WI38 (cell line): ENCODE measurements around the gene RPL38.

ENCODE experiments used
- H3K4me3 ChIP-seq: 2 replicates; pipeline ENCODE4 v1.5.1; 2011; ENCODE audit warnings: low read depth, mild to moderate bottlenecking, control low read depth, low read length
- TF ChIP-seq, protein P1 (sequence below): IDR thresholded peaks from 2 replicates; pipeline ENCODE4 v1.5.1; 2012; ENCODE audit warnings: low read depth, mild to moderate bottlenecking, control low read depth, low read length

Gene RPL38

DNA sequence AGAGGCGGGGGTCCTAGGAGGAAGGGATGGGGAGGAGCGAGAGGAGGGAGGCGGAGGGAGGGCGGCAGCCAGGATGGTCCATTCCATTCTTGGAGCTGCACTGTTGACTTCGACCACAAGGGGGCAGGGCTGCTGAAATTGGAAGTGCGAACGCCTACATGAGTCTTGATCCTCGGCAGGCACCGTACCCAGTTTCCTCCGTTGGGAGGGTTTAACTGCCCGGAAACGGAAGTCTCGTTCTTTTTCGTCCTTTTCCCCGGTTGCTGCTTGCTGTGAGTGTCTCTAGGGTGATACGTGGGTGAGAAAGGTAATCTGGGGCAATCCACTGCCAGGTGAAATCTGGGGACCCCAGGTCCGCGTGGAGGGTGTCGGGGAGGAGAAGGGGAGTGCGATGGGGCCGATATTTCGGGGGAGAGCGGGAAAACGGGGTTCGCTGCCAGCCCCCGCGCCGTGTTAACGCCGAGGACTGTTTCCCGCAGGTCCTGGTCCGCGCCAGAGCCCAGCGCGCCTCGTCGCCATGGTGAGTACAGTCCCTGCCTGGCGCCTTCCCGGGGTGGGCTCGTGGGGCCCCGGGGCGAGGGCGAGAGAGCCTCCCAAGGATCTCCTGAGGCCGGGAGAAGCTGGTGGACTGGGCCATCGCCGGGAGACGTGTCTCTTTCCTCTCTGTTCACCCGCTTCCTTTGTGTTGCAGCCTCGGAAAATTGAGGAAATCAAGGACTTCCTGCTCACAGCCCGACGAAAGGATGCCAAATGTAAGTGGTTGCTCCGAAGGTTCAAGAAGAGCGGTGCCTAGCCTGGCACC, at the start of gene RPL38:
Gene RPL38, plus strand, starts transcription at position 240 of the 802 bp plus-strand sequence. Its CDS starts 278 bp downstream, at position 518.
- H3K4me3 ChIP-seq, result peak within 1 kb of the TSS; percentile 99
- TF ChIP-seq, protein P1, sequence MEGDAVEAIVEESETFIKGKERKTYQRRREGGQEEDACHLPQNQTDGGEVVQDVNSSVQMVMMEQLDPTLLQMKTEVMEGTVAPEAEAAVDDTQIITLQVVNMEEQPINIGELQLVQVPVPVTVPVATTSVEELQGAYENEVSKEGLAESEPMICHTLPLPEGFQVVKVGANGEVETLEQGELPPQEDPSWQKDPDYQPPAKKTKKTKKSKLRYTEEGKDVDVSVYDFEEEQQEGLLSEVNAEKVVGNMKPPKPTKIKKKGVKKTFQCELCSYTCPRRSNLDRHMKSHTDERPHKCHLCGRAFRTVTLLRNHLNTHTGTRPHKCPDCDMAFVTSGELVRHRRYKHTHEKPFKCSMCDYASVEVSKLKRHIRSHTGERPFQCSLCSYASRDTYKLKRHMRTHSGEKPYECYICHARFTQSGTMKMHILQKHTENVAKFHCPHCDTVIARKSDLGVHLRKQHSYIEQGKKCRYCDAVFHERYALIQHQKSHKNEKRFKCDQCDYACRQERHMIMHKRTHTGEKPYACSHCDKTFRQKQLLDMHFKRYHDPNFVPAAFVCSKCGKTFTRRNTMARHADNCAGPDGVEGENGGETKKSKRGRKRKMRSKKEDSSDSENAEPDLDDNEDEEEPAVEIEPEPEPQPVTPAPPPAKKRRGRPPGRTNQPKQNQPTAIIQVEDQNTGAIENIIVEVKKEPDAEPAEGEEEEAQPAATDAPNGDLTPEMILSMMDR, result peak; percentile 94

DNA sequence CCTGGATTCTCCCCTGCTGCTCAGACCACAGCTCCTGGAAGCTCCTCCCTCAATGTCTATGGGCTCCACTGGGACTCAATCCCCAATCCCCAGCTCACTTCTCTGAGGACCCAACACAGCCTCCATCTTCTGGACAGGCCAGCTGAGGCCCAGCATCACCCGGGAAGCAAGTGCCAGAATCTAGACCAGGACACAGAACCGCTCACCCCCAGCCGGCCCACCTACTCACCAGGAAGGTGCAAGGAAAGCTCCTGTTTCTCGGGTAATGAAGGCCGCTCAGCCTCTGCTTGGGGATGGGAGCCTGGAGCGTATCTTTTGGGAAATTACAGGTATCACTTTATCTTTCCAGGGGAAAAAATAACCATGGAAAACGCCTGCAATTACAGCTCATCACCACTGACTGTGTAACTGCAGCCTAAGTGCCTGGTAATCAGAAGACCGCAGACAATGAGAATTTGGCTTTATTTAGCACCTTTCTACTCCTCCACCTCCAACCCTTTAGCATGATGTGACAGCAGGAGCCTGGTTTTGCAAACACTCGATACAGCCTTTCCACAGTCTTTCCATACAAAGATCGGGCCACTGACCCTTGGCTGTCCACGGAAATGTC, 49.6 kb upstream of the RPL38 start:
- H3K4me3 ChIP-seq, result no peak overlapping the region
- TF ChIP-seq, protein P1, result no peak

DNA sequence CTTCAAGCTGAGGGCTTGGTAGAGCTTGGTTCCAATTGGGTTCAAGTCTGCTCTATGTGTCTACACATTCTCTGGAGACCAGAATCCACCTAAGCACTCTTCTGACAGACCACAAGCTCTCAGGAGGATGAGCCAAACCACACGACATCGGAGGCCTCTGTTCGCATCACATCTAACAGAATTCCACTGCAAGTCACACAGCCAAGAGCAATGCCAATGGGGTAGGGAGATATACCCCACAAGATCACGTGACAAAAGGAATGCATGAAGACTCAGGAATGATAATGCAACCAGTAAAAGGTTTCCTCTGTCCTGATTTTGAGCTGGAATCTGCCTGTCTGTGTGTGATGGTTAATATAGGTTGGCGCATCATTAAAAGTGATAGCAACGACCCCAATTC, 46.6 kb upstream of the RPL38 start:
- TF ChIP-seq, protein P1, result no peak
- H3K4me3 ChIP-seq, result no peak overlapping the region

DNA sequence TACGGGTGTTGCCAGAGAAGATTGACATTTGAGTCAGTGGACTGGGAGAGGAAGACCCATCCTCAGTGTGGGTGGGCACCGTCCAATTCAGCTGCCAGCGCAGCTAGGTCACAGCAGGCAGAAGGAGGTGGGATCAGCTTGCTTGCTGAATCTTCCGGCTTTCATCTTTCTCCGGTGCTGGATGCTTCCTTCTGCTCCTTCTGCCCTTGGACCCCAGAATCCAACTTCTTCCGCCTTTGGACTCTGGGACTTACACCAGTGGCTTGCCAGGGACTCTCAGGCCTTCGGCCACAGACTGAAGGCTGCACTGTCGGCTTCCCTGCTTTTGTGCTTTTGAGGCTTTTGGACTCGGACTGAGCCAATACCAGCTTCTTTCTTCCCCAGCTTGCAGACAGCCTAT, 46.1 kb upstream of the RPL38 start:
- TF ChIP-seq, protein P1, result no peak

DNA sequence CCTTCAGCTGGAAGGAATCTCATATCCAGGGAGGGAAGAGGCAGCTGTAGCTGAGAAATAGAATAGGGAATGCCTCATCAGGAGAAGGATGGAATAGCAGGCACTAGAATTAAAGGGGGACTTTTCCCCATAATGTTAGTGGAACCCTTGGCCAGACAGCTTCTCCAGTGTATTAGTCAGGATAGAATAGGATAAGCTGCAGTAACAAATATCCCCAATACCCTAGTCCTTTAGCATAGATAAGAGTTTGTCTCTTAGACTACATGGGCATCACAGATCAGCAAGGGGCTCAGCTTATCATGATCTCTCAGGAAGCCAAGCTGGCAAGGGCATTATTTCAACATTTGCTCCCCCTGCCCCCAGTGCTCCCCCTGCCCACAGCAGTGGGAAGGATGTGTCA, 44.7 kb upstream of the RPL38 start:
- TF ChIP-seq, protein P1, result no peak
- H3K4me3 ChIP-seq, result no peak overlapping the region

More for the DNA sequence above, 46.1 kb upstream of the RPL38 start:
- H3K4me3 ChIP-seq, result no peak overlapping the region

DNA sequence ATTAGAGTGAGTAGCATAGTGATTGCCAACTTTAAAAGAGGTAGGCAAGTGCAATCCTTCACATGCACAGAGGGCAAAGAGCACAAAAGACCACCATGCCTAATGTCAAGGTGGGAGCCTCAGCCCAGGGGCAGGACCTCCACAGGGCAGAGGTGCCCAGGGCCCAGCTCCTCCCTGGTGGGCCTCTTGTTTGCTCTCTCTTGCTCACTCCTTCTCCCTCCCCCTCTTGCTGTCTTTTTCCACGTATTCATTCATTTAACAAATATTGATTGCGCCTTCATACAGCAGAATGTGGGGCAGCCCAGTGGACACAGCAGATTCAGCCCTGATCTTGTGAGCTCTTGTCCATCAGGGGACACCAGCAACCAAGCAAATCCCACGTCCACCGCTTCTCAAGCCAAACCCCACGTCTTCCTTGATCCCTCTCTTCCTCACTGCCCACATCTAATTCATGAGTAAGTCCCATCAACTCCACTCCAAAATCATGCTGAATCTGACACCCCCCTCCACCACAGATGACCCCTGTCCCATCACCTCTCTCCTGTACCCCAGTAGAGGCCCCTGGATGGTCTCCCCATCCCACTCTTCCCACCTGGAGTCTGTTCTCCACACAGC, 44.1 kb upstream of the RPL38 start:
- no peak overlapping the region for H3K4me3 ChIP-seq
- TF ChIP-seq, protein P1, result no peak
